ENCODE measurements around the gene FGFR3. TPM values are rescaled to one million over a fixed set of nuclear protein-coding genes. Genes with fewer than 3 reads are reported as not detected.

Gene FGFR3
- total RNA-seq, 4 donors from 2014 or later: 45.4 to 168 (median 92.4) TPM

GRCh38 chr4:1783970-1784369 lies 9.1 kb upstream of the FGFR3 start:
- no peak overlapping the region for H3K27ac ChIP-seq
- H3K4me1 ChIP-seq: no peaks in the 10 kb centered on the region
- H3K36me3 ChIP-seq: no peaks in the 10 kb centered on the region
- TF ChIP-seq, protein P1, sequence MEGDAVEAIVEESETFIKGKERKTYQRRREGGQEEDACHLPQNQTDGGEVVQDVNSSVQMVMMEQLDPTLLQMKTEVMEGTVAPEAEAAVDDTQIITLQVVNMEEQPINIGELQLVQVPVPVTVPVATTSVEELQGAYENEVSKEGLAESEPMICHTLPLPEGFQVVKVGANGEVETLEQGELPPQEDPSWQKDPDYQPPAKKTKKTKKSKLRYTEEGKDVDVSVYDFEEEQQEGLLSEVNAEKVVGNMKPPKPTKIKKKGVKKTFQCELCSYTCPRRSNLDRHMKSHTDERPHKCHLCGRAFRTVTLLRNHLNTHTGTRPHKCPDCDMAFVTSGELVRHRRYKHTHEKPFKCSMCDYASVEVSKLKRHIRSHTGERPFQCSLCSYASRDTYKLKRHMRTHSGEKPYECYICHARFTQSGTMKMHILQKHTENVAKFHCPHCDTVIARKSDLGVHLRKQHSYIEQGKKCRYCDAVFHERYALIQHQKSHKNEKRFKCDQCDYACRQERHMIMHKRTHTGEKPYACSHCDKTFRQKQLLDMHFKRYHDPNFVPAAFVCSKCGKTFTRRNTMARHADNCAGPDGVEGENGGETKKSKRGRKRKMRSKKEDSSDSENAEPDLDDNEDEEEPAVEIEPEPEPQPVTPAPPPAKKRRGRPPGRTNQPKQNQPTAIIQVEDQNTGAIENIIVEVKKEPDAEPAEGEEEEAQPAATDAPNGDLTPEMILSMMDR (IDR thresholded peaks at IDR 0.05): no peak
- TF ChIP-seq POLR2A (IDR thresholded peaks at IDR 0.05): no peak
- H3K9me3 ChIP-seq: no peaks in the 10 kb centered on the region
- no peaks in the 10 kb centered on the region for H3K27me3 ChIP-seq
- no peak for DNase-seq
- H3K4me3 ChIP-seq: no peak overlapping the region

DNA sequence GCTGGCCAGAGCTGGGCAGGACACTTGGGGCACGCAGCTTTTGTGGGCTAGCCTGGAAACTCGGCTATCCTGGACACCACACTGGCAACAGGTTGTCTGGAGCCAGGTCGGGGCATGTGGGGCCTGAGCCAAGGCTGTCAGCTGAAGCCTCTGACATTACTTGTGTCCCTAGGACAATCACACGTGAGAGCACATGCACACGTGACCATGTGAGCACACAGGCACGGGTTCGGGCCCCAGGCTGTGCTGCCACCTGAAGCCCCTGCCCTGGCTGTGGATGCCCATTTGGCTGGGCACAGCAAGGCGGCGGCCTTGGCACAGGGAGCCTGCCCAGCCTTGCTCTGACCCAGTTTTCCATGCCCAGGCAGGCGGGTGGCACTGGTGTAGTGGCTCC lies 8.7 kb upstream of the FGFR3 start:
- Histone ChIP-seq H3K4me3 (no peak overlapping the region), H3K36me3 (no peaks in the 10 kb centered on the region), H3K4me1 (no peaks in the 10 kb centered on the region), H3K27ac (no peak overlapping the region), H3K9me3 (no peaks in the 10 kb centered on the region), H3K27me3 (no peaks in the 10 kb centered on the region)
- no peak for TF ChIP-seq POLR2A (IDR thresholded peaks at IDR 0.05)
- TF ChIP-seq, protein P1 (IDR thresholded peaks at IDR 0.05): no peak
- no peak for DNase-seq

GRCh38 chr4:1784789-1785591 lies 8.1 kb upstream of the FGFR3 start:
- H3K4me3 ChIP-seq: no peak overlapping the region
- no peaks in the 10 kb centered on the region for H3K4me1 ChIP-seq
- no peaks in the 10 kb centered on the region for H3K9me3 ChIP-seq
- no peak overlapping the region for H3K27ac ChIP-seq
- H3K27me3 ChIP-seq: no peaks in the 10 kb centered on the region
- no peak for TF ChIP-seq POLR2A (IDR thresholded peaks at IDR 0.05)
- TF ChIP-seq, protein P1 (IDR thresholded peaks at IDR 0.05): no peak
- DNase-seq: no peak
- no peaks in the 10 kb centered on the region for H3K36me3 ChIP-seq

GRCh38 chr4:1785592-1785991 lies 7.5 kb upstream of the FGFR3 start:
- no peak for DNase-seq
- Histone ChIP-seq H3K27me3 (no peaks in the 10 kb centered on the region), H3K27ac (no peak overlapping the region), H3K4me3 (no peak overlapping the region), H3K36me3 (no peaks in the 10 kb centered on the region), H3K4me1 (no peaks in the 10 kb centered on the region), H3K9me3 (no peaks in the 10 kb centered on the region)
- TF ChIP-seq, protein P1 (IDR thresholded peaks at IDR 0.05): no peak
- TF ChIP-seq POLR2A (IDR thresholded peaks at IDR 0.05): no peak

GRCh38 chr4:1786544-1787362 lies 6.3 kb upstream of the FGFR3 start:
- TF ChIP-seq, protein P1 (IDR thresholded peaks at IDR 0.05): no peak
- no peak for TF ChIP-seq POLR2A (IDR thresholded peaks at IDR 0.05)
- no peak overlapping the region for H3K27ac ChIP-seq
- H3K27me3 ChIP-seq: no peaks in the 10 kb centered on the region
- H3K9me3 ChIP-seq: no peaks in the 10 kb centered on the region
- DNase-seq: no peak
- H3K4me3 ChIP-seq: no peak overlapping the region
- H3K4me1 ChIP-seq: no peaks in the 10 kb centered on the region
- H3K36me3 ChIP-seq: no peaks in the 10 kb centered on the region

Measured in Peyer's patch (tissue), 4 donors.